ENCODE measurements around the gene DPH7. TPM values are rescaled to one million over a fixed set of nuclear protein-coding genes. Genes with fewer than 3 reads are reported as not detected.
A peak's percentile ranks its signal among the peaks of the same experiment; 100 is the strongest.
"Not testable (repeated sequence)": the region's sequence is repeated elsewhere in the genome, so short reads cannot be mapped to it uniquely, and the experiment has no call there.

The DPH7 gene
- polyA plus RNA-seq, 4 donors: 22.5 to 36.7 (median 31.5) TPM

GRCh38 chr9:137568445-137568844 is 10.3 kb downstream of the DPH7 start:
- not testable (repeated sequence) for FAIRE-seq; H3K4me3 ChIP-seq (ENCODE audit: low read depth in 1 of 3, low read length in 3 of 3); H3K27me3 ChIP-seq (ENCODE audit: control insufficient read depth in 3 of 3, insufficient read depth in 3 of 3, low read length in 3 of 3); DNase-seq; H3K9me3 ChIP-seq (ENCODE audit: control insufficient read depth in 2 of 2, insufficient read depth in 1 of 2, low read depth in 1 of 2, low read length in 1 of 2); H3K4me1 ChIP-seq (ENCODE audit: control insufficient read depth in 3 of 3, insufficient read depth in 2 of 3, low read depth in 1 of 3, low read length in 2 of 3); H3K27ac ChIP-seq (ENCODE audit: low read depth in 1 of 3, low read length in 2 of 3)
- 89 to 95% (median 92%) methylated on average over 5 of the region's 5 CpGs for WGBS, 3 donors
- H3K36me3 ChIP-seq (ENCODE audit: control insufficient read depth in 3 of 3, insufficient read depth in 2 of 3, low read depth in 1 of 3, low read length in 3 of 3): peaks cover 5 to 52% (median 10%) of the 10 kb centered on the region in 3 donors

- DNase-seq (no peak), FAIRE-seq (no peak)
- H3K27ac ChIP-seq (ENCODE audit: low read depth in 1 of 3, low read length in 2 of 3): no peak overlapping the region
- WGBS, 3 donors: 85 to 93% (median 89%) methylated on average over 17 to 18 of the region's 18 CpGs
- H3K27me3 ChIP-seq (ENCODE audit: control insufficient read depth in 3 of 3, insufficient read depth in 3 of 3, low read length in 3 of 3): no peaks in the 10 kb centered on the region
- H3K4me3 ChIP-seq (ENCODE audit: low read depth in 1 of 3, low read length in 3 of 3): no peak overlapping the region
- H3K4me1 ChIP-seq (ENCODE audit: control insufficient read depth in 3 of 3, insufficient read depth in 2 of 3, low read depth in 1 of 3, low read length in 2 of 3): no peaks in the 10 kb centered on the region
- no peaks in the 10 kb centered on the region for H3K9me3 ChIP-seq (ENCODE audit: control insufficient read depth in 2 of 2, insufficient read depth in 1 of 2, low read depth in 1 of 2, low read length in 1 of 2)
- peaks cover 3 to 37% (median 4%) of the 10 kb centered on the region in 3 donors for H3K36me3 ChIP-seq (ENCODE audit: control insufficient read depth in 3 of 3, insufficient read depth in 2 of 3, low read depth in 1 of 3, low read length in 3 of 3)
Measured at GRCh38 chr9:137564817-137565411, 13.8 kb downstream of the DPH7 start.

- 89 to 94% (median 92%) methylated on average over 10 of the region's 10 CpGs for WGBS, 3 donors
- Histone ChIP-seq H3K27ac (ENCODE audit: low read depth in 1 of 3, low read length in 2 of 3) (no peak overlapping the region), H3K27me3 (ENCODE audit: control insufficient read depth in 3 of 3, insufficient read depth in 3 of 3, low read length in 3 of 3) (no peaks in the 10 kb centered on the region), H3K4me3 (ENCODE audit: low read depth in 1 of 3, low read length in 3 of 3) (no peak overlapping the region), H3K9me3 (ENCODE audit: control insufficient read depth in 2 of 2, insufficient read depth in 1 of 2, low read depth in 1 of 2, low read length in 1 of 2) (no peaks in the 10 kb centered on the region), H3K36me3 (ENCODE audit: control insufficient read depth in 3 of 3, insufficient read depth in 2 of 3, low read depth in 1 of 3, low read length in 3 of 3) (peaks cover 4 to 34% (median 5%) of the 10 kb centered on the region in 3 donors), H3K4me1 (ENCODE audit: control insufficient read depth in 3 of 3, insufficient read depth in 2 of 3, low read depth in 1 of 3, low read length in 2 of 3) (no peaks in the 10 kb centered on the region)
- FAIRE-seq (no peak), DNase-seq (no peak)
Measured at GRCh38 chr9:137564134-137564533, 14.6 kb downstream of the DPH7 start.

- FAIRE-seq (no peak), DNase-seq (no peak)
- Histone ChIP-seq H3K27ac (ENCODE audit: low read depth in 1 of 3, low read length in 2 of 3) (no peak overlapping the region), H3K27me3 (ENCODE audit: control insufficient read depth in 3 of 3, insufficient read depth in 3 of 3, low read length in 3 of 3) (no peaks in the 10 kb centered on the region), H3K9me3 (ENCODE audit: control insufficient read depth in 2 of 2, insufficient read depth in 1 of 2, low read depth in 1 of 2, low read length in 1 of 2) (no peaks in the 10 kb centered on the region), H3K36me3 (ENCODE audit: control insufficient read depth in 3 of 3, insufficient read depth in 2 of 3, low read depth in 1 of 3, low read length in 3 of 3) (peaks cover 0 to 58% (median 5%) of the 10 kb centered on the region in 3 donors), H3K4me1 (ENCODE audit: control insufficient read depth in 3 of 3, insufficient read depth in 2 of 3, low read depth in 1 of 3, low read length in 2 of 3) (no peaks in the 10 kb centered on the region), H3K4me3 (ENCODE audit: low read depth in 1 of 3, low read length in 3 of 3) (no peak overlapping the region)
- 97 to 99% (median 99%) methylated on average over 4 of the region's 4 CpGs for WGBS, 3 donors
Measured at GRCh38 chr9:137558127-137558526, 20.6 kb downstream of the DPH7 start.

GRCh38 chr9:137556069-137556838 is 22.5 kb downstream of the DPH7 start:
- WGBS, 3 donors: 70 to 81% (median 73%) methylated on average over 24 of the region's 24 CpGs
- H3K36me3 ChIP-seq (ENCODE audit: control insufficient read depth in 3 of 3, insufficient read depth in 2 of 3, low read depth in 1 of 3, low read length in 3 of 3): peaks cover 0 to 56% (median 5%) of the 10 kb centered on the region in 3 donors
- no peak overlapping the region for H3K27ac ChIP-seq (ENCODE audit: low read depth in 1 of 3, low read length in 2 of 3)
- no peak overlapping the region for H3K4me3 ChIP-seq (ENCODE audit: low read depth in 1 of 3, low read length in 3 of 3)
- H3K27me3 ChIP-seq (ENCODE audit: control insufficient read depth in 3 of 3, insufficient read depth in 3 of 3, low read length in 3 of 3): no peaks in the 10 kb centered on the region
- no peak for FAIRE-seq
- H3K4me1 ChIP-seq (ENCODE audit: control insufficient read depth in 3 of 3, insufficient read depth in 2 of 3, low read depth in 1 of 3, low read length in 2 of 3): peaks cover 0 to 7% (median 4%) of the 10 kb centered on the region in 3 donors
- no peaks in the 10 kb centered on the region for H3K9me3 ChIP-seq (ENCODE audit: control insufficient read depth in 2 of 2, insufficient read depth in 1 of 2, low read depth in 1 of 2, low read length in 1 of 2)
- DNase-seq: peak; percentile 37 to 61

- peaks cover 0 to 8% (median 4%) of the 10 kb centered on the region in 3 donors for H3K4me1 ChIP-seq (ENCODE audit: control insufficient read depth in 3 of 3, insufficient read depth in 2 of 3, low read depth in 1 of 3, low read length in 2 of 3)
- H3K4me3 ChIP-seq (ENCODE audit: low read depth in 1 of 3, low read length in 3 of 3): no peak overlapping the region
- DNase-seq (no peak), FAIRE-seq (no peak)
- H3K36me3 ChIP-seq (ENCODE audit: control insufficient read depth in 3 of 3, insufficient read depth in 2 of 3, low read depth in 1 of 3, low read length in 3 of 3): peaks cover 0 to 54% (median 4%) of the 10 kb centered on the region in 3 donors
- WGBS, 3 donors: 90 to 92% (median 92%) methylated on average over 10 of the region's 10 CpGs
- no peaks in the 10 kb centered on the region for H3K27me3 ChIP-seq (ENCODE audit: control insufficient read depth in 3 of 3, insufficient read depth in 3 of 3, low read length in 3 of 3)
- no peak overlapping the region for H3K27ac ChIP-seq (ENCODE audit: low read depth in 1 of 3, low read length in 2 of 3)
- H3K9me3 ChIP-seq (ENCODE audit: control insufficient read depth in 2 of 2, insufficient read depth in 1 of 2, low read depth in 1 of 2, low read length in 1 of 2): no peaks in the 10 kb centered on the region
Measured at GRCh38 chr9:137555179-137555578, 23.5 kb downstream of the DPH7 start.

GRCh38 chr9:137554349-137554748 is 24.4 kb downstream of the DPH7 start:
- Histone ChIP-seq H3K36me3 (ENCODE audit: control insufficient read depth in 3 of 3, insufficient read depth in 2 of 3, low read depth in 1 of 3, low read length in 3 of 3) (peaks cover 0 to 50% (median 0%) of the 10 kb centered on the region in 3 donors), H3K27me3 (ENCODE audit: control insufficient read depth in 3 of 3, insufficient read depth in 3 of 3, low read length in 3 of 3) (no peaks in the 10 kb centered on the region), H3K4me3 (ENCODE audit: low read depth in 1 of 3, low read length in 3 of 3) (no peak overlapping the region), H3K4me1 (ENCODE audit: control insufficient read depth in 3 of 3, insufficient read depth in 2 of 3, low read depth in 1 of 3, low read length in 2 of 3) (peaks cover 0 to 15% (median 4%) of the 10 kb centered on the region in 3 donors), H3K27ac (ENCODE audit: low read depth in 1 of 3, low read length in 2 of 3) (no peak overlapping the region), H3K9me3 (ENCODE audit: control insufficient read depth in 2 of 2, insufficient read depth in 1 of 2, low read depth in 1 of 2, low read length in 1 of 2) (no peaks in the 10 kb centered on the region)
- DNase-seq (no peak), FAIRE-seq (no peak)
- 57 to 84% (median 68%) methylated on average over 1 of the region's 1 CpG for WGBS, 3 donors

GRCh38 chr9:137553654-137554053 is 25.1 kb downstream of the DPH7 start:
- H3K4me1 ChIP-seq (ENCODE audit: control insufficient read depth in 3 of 3, insufficient read depth in 2 of 3, low read depth in 1 of 3, low read length in 2 of 3): peaks cover 0 to 15% (median 4%) of the 10 kb centered on the region in 3 donors
- not testable (repeated sequence) for FAIRE-seq; H3K27me3 ChIP-seq (ENCODE audit: control insufficient read depth in 3 of 3, insufficient read depth in 3 of 3, low read length in 3 of 3); DNase-seq; H3K9me3 ChIP-seq (ENCODE audit: control insufficient read depth in 2 of 2, insufficient read depth in 1 of 2, low read depth in 1 of 2, low read length in 1 of 2); H3K4me3 ChIP-seq (ENCODE audit: low read depth in 1 of 3, low read length in 3 of 3); H3K27ac ChIP-seq (ENCODE audit: low read depth in 1 of 3, low read length in 2 of 3)
- H3K36me3 ChIP-seq (ENCODE audit: control insufficient read depth in 3 of 3, insufficient read depth in 2 of 3, low read depth in 1 of 3, low read length in 3 of 3): peaks cover 0 to 49% (median 0%) of the 10 kb centered on the region in 3 donors
- whole genome bisulfite sequencing, 3 donors: 90 to 92% (median 90%) methylated on average over 10 of the region's 10 CpGs
